22Rv1 (cell line): ENCODE results near the gene DTHD1.

Source experiments
- H3K27ac ChIP-seq: fragments of 450-650 bp; 2 replicates; pipeline ENCODE4 v1.5.1; 2017
- CTCF ChIP-seq: fragments of 450-650 bp; IDR thresholded peaks from 2 replicates; pipeline ENCODE4 v1.5.1; 2017; ENCODE audit warnings: mild to moderate bottlenecking
- ZFX ChIP-seq: fragments of 450-650 bp; IDR thresholded peaks from 2 replicates; pipeline ENCODE4 v1.6.1; 2017; ENCODE audit warnings: antibody characterized with exemption, borderline replicate concordance

Gene DTHD1

DNA sequence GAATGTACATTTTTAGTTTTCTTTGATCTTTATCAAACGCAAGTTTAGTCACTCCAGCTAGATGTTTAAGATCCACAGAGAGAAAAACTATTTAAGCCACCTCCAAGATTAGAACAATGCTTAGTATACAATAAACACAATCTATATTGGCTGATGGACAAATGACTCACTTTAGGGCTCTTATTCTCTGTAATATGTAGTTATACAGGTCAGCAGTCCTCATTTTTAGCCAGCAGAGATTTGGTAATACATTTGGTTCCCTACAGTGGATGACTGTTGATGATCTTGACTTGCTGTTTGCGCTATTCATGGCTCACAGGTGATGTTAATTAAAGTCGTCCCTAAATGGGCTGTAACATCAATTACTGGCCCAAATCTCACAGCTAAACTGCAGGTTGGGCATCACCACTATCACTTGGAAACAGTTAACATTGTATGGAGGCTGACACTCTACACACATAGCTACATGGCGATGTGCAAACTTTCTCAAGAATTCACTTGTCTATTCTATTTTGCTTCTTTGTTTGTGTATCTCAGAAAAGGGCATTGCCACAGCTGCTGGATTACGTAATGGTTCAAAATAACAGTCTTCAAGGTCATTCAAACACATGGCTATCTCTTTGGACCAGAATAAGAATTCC, 11.8 kb upstream of the DTHD1 start:
- no peak for TF ChIP-seq ZFX
- no peak for TF ChIP-seq CTCF
- no peak overlapping the region for H3K27ac ChIP-seq

GRCh38 chr4:36273276-36273675, 8.1 kb upstream of the DTHD1 start:
- H3K27ac ChIP-seq, result no peak overlapping the region
- TF ChIP-seq CTCF (no peak), ZFX (no peak)

DNA sequence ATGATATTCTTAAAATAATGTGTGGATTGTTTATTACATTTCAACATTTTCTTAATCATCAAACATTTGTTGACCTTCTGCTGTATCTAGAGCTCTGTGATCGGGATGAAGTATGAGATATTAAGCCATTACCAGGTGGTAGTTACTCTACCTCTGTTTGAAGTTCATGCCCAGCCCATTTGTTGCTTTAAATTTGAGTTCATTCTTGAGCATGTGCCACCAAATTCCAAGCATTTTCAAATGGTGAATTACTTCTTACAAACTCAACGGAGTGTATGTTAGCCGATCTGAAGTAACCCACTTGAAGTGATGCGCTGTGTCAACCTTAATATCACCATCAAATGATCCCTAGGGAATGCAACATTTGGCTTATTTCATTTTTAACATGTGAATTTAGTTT, 7.3 kb upstream of the DTHD1 start:
- no peak overlapping the region for H3K27ac ChIP-seq
- TF ChIP-seq ZFX (no peak), CTCF (no peak)

DNA sequence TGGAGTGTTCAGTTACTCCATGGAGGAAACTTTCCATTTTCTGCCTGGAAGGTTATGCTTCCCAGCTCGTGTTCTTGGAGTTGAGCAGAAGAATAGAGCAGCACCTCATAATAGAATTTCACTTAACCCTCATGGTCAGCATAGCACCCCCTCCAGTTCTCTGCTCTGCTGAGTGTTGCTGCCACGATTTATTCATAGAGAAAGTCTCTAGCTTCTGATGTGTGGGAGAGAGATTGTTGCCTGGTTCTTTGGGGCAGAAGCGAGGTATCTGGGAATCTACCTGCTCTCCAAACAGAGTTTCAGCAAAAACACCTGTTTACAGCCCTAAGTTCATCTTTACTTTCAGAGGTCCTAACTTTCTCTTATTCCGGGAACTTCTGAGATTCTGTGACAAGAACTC, 3.9 kb upstream of the DTHD1 start:
- no peak overlapping the region for H3K27ac ChIP-seq
- TF ChIP-seq CTCF (no peak), ZFX (no peak)

GRCh38 chr4:36278789-36279188, 2.6 kb upstream of the DTHD1 start:
- H3K27ac ChIP-seq, result no peak overlapping the region
- no peak for TF ChIP-seq ZFX
- no peak for TF ChIP-seq CTCF

DNA sequence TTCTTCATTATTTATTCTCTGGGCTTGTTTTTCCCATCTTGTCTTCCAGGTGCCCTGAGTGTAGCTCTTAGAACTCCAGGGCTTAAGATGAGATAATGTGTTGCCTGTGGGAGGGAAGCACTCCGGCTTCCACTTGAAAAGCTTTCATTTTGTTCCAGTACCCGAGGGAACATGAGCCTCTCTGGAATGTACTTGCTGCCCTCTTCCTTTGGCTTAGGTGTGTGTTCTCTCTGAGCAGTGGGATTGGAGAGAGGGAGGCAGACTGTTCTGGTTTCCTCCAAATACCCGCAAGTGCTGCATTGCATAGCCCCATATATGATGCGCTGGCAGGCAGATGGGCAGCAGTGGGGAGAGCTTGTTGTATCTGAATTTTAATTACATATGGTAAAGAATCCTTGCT, 861 bp upstream of the DTHD1 start:
- H3K27ac ChIP-seq, result no peak overlapping the region
- TF ChIP-seq ZFX (no peak), CTCF (no peak)

GRCh38 chr4:36282503-36283030, 1.2 kb downstream of the DTHD1 start:
- no peak for TF ChIP-seq ZFX
- no peak for TF ChIP-seq CTCF
- no peak overlapping the region for H3K27ac ChIP-seq
